NK-92 (cell line): ENCODE results near the gene PITPNC1.
A peak's percentile ranks its signal among the peaks of the same experiment; 100 is the strongest.
"Not testable (repeated sequence)": the region's sequence is repeated elsewhere in the genome, so short reads cannot be mapped to it uniquely, and the experiment has no call there.

Experiments used
- DNase-seq: peaks from one replicate; lab custom pipeline; 2025; ENCODE audit not compliant: unreplicated experiment; lab: John Stamatoyannopoulos, UW

The PITPNC1 gene

GRCh38 chr17:67712375-67712774, 335.3 kb downstream of the PITPNC1 start:
- DNase-seq: no peak

GRCh38 chr17:67713169-67713568, 336.1 kb downstream of the PITPNC1 start:
- DNase-seq: no peak

GRCh38 chr17:67716405-67716798, 339.3 kb downstream of the PITPNC1 start:
- no peak for DNase-seq

GRCh38 chr17:67717192-67717623, 340.1 kb downstream of the PITPNC1 start:
- no peak for DNase-seq

GRCh38 chr17:67717624-67718324, 340.7 kb downstream of the PITPNC1 start, which contains the start of gene NOL11:
TSS of gene NOL11 (plus strand) at chr17:67717936. CDS start at chr17:67717948, 12 bp downstream.
- peak; percentile 94 for DNase-seq

GRCh38 chr17:67718325-67718941, 341.4 kb downstream of the PITPNC1 start:
- DNase-seq: no peak

- no peak for DNase-seq
Observed at GRCh38 chr17:67725373-67725791, 348.3 kb downstream of the PITPNC1 start.

- DNase-seq: no peak
Observed at GRCh38 chr17:67725807-67726206, 348.7 kb downstream of the PITPNC1 start.

GRCh38 chr17:67727152-67728039, 350.3 kb downstream of the PITPNC1 start:
- DNase-seq: not testable (repeated sequence)

- no peak for DNase-seq
Observed at GRCh38 chr17:67729903-67730302, 352.8 kb downstream of the PITPNC1 start.

- DNase-seq: no peak
Observed at GRCh38 chr17:67730731-67731130, 353.6 kb downstream of the PITPNC1 start.

- no peak for DNase-seq
Observed at GRCh38 chr17:67733449-67733848, 356.4 kb downstream of the PITPNC1 start.

- DNase-seq: no peak
Observed at GRCh38 chr17:67737145-67737544, 360.1 kb downstream of the PITPNC1 start.

- no peak for DNase-seq
Observed at GRCh38 chr17:67742025-67742424, 364.9 kb downstream of the PITPNC1 start.
